CD4-positive, alpha-beta T cell treated with Interleukin-12 subunit alpha and Interleukin-12 subunit beta, for 1 hour (primary cell): ENCODE results near the gene KDM2B.
"Not testable (repeated sequence)": the region's sequence is repeated elsewhere in the genome, so short reads cannot be mapped to it uniquely, and the experiment has no call there.

ENCODE experiments used
- DNase-seq: peaks from one replicate; pipeline ENCODE4 v3.0.0-alpha.2; 2020

Gene KDM2B

GRCh38 chr12:121580959-121581685 lies at the start of gene KDM2B:
TSS of gene KDM2B (minus strand) at chr12:121581023. CDS start at chr12:121580911, 112 bp downstream.
- DNase-seq = peak; percentile 32

GRCh38 chr12:121628536-121628935 lies 47.7 kb upstream of the KDM2B start:
- no peak for DNase-seq

GRCh38 chr12:121628037-121628436 lies 47.2 kb upstream of the KDM2B start:
- no peak for DNase-seq

GRCh38 chr12:121626853-121627640 lies 46.2 kb upstream of the KDM2B start:
- DNase-seq = peak; percentile 89

- DNase-seq = peak; percentile 96
Measured at GRCh38 chr12:121626087-121626852, 45.4 kb upstream of the KDM2B start, which contains the start of gene ORAI1. TSS of gene ORAI1 (plus strand) at chr12:121626530.

GRCh38 chr12:121620333-121620891 lies 39.6 kb upstream of the KDM2B start:
- no peak for DNase-seq

GRCh38 chr12:121618659-121619233 lies 37.9 kb upstream of the KDM2B start:
- no peak for DNase-seq

GRCh38 chr12:121614872-121615467 lies 34.1 kb upstream of the KDM2B start:
- peak; percentile 26 for DNase-seq

GRCh38 chr12:121613462-121613861 lies 32.6 kb upstream of the KDM2B start:
- no peak for DNase-seq

- no peak for DNase-seq
Measured at GRCh38 chr12:121611306-121611705, 30.5 kb upstream of the KDM2B start.

- DNase-seq = no peak
Measured at GRCh38 chr12:121610239-121611149, 29.7 kb upstream of the KDM2B start.

GRCh38 chr12:121608301-121608700 lies 27.5 kb upstream of the KDM2B start:
- DNase-seq = no peak

- DNase-seq = no peak
Measured at GRCh38 chr12:121603581-121603980, 22.8 kb upstream of the KDM2B start.

GRCh38 chr12:121602766-121603165 lies 21.9 kb upstream of the KDM2B start:
- no peak for DNase-seq

GRCh38 chr12:121600702-121601336 lies 20.0 kb upstream of the KDM2B start:
- no peak for DNase-seq

GRCh38 chr12:121596526-121596925 lies 15.7 kb upstream of the KDM2B start:
- DNase-seq = no peak

GRCh38 chr12:121595520-121595919 lies 14.7 kb upstream of the KDM2B start:
- no peak for DNase-seq

- no peak for DNase-seq
Measured at GRCh38 chr12:121592320-121592719, 11.5 kb upstream of the KDM2B start.

GRCh38 chr12:121590476-121591143 lies 9.8 kb upstream of the KDM2B start:
- peak; percentile 87 for DNase-seq

GRCh38 chr12:121584885-121585284 lies 4.1 kb upstream of the KDM2B start:
- DNase-seq = not testable (repeated sequence)
